Karpas-422 (cell line): ENCODE results near the gene CDC45. TPM values are rescaled to one million over a fixed set of nuclear protein-coding genes. Genes with fewer than 3 reads are reported as not detected.

Experiments
- DNase-seq: peaks from one replicate; pipeline ENCODE4 v3.0.0-alpha.2; 2015
- H2AFZ ChIP-seq: fragments of 200-600 bp; sonication (generic); 2 replicates; pipeline ENCODE4 v1.6.1; 2014; ENCODE audit warnings: antibody characterized with exemption, low read length, mixed read lengths
- H3K27ac ChIP-seq: fragments of 200-600 bp; sonication (generic); 2 replicates; pipeline ENCODE4 v1.5.1; 2014; ENCODE audit warnings: mild to moderate bottlenecking, low read length, moderate library complexity
- H3K27me3 ChIP-seq: fragments of 200-600 bp; sonication (generic); 2 replicates; pipeline ENCODE4 v1.6.1; 2014; ENCODE audit warnings: low read length, mixed read lengths
- H3K36me3 ChIP-seq: fragments of 200-600 bp; sonication (generic); 2 replicates; pipeline ENCODE4 v1.6.1; 2014; ENCODE audit warnings: low read length, mixed read lengths; ENCODE audit not compliant: insufficient read depth
- H3K4me1 ChIP-seq: fragments of 200-600 bp; sonication (generic); 2 replicates; pipeline ENCODE4 v1.6.1; 2014; ENCODE audit warnings: mild to moderate bottlenecking, low read length, mixed read lengths
- H3K4me2 ChIP-seq: fragments of 200-600 bp; sonication (generic); 2 replicates; pipeline ENCODE4 v1.6.1; 2014; ENCODE audit warnings: low read length, low read depth, mild to moderate bottlenecking; ENCODE audit not compliant: poor library complexity, severe bottlenecking
- H3K4me3 ChIP-seq: fragments of 200-600 bp; sonication (generic); 2 replicates; pipeline ENCODE4 v1.5.1; 2014; ENCODE audit warnings: mild to moderate bottlenecking, antibody characterized with exemption, low read length, mixed read lengths
- H3K79me2 ChIP-seq: fragments of 200-600 bp; sonication (generic); 2 replicates; pipeline ENCODE4 v1.6.1; 2014; ENCODE audit warnings: mild to moderate bottlenecking, low read length, mixed read lengths
- H3K9ac ChIP-seq: fragments of 200-600 bp; sonication (generic); 2 replicates; pipeline ENCODE4 v1.6.0; 2014; ENCODE audit warnings: low read length
- H3K9me2 ChIP-seq: fragments of 200-600 bp; sonication (generic), shearing (Covaris generic); replicated peaks from 2 replicates; pipeline ENCODE4 v1.6.0; 2014; ENCODE audit warnings: mild to moderate bottlenecking, low read length, moderate library complexity; ENCODE audit not compliant: insufficient read depth
- H3K9me3 ChIP-seq: fragments of 300-700, 200-600 bp; sonication (generic); 2 replicates; pipeline ENCODE4 v1.6.1; 2014; ENCODE audit warnings: low read length, mixed read lengths
- H4K20me1 ChIP-seq: fragments of 200-600 bp; sonication (generic); 2 replicates; pipeline ENCODE4 v1.6.1; 2014; ENCODE audit warnings: mild to moderate bottlenecking, antibody characterized with exemption, low read length, low read depth; ENCODE audit not compliant: insufficient read depth
- total RNA-seq: library from RNA; depleted of rRNA; stranded (reverse); fragments of >200 nt; shearing (Covaris generic); gene quantifications from 2 replicates; pipeline ENCODE4 v1.2.3, GENCODE V29; 2014; ENCODE audit warnings: low replicate concordance

Gene CDC45
- total RNA-seq, 1 experiment from 2014 or later = 28.1 TPM

GRCh38 chr22:19556963-19557545 is 77.3 kb downstream of the CDC45 start:
- H3K9ac ChIP-seq = no peak overlapping the region
- H3K27me3 ChIP-seq = no peaks in the 10 kb centered on the region
- peaks cover 5% of the 10 kb centered on the region; the same call in 1 of the 2 replicates for H3K9me3 ChIP-seq
- H3K4me3 ChIP-seq = no peak overlapping the region
- no peaks in the 10 kb centered on the region for H3K36me3 ChIP-seq
- H3K27ac ChIP-seq = no peak overlapping the region
- H3K4me2 ChIP-seq = no peak overlapping the region
- DNase-seq = no peak
- H3K4me1 ChIP-seq = no peaks in the 10 kb centered on the region
- H3K9me2 ChIP-seq = no peaks in the 10 kb centered on the region
- no peaks in the 10 kb centered on the region for H4K20me1 ChIP-seq
- H2AFZ ChIP-seq = no peak overlapping the region
- no peaks in the 10 kb centered on the region for H3K79me2 ChIP-seq

GRCh38 chr22:19559324-19559811 is 79.6 kb downstream of the CDC45 start:
- Histone ChIP-seq H3K4me3 (no peak overlapping the region), H3K79me2 (no peaks in the 10 kb centered on the region), H2AFZ (no peak overlapping the region), H3K9me2 (no peaks in the 10 kb centered on the region), H3K4me2 (no peak overlapping the region), H3K4me1 (no peaks in the 10 kb centered on the region), H3K9me3 (no peaks in the 10 kb centered on the region), H4K20me1 (no peaks in the 10 kb centered on the region), H3K9ac (no peak overlapping the region), H3K27ac (no peak overlapping the region), H3K36me3 (no peaks in the 10 kb centered on the region), H3K27me3 (no peaks in the 10 kb centered on the region)
- peak; percentile 46 for DNase-seq

GRCh38 chr22:19559956-19560355 is 80.2 kb downstream of the CDC45 start:
- no peaks in the 10 kb centered on the region for H3K79me2 ChIP-seq
- H3K9ac ChIP-seq = no peak overlapping the region
- DNase-seq = no peak
- no peak overlapping the region for H3K4me2 ChIP-seq
- H3K4me3 ChIP-seq = no peak overlapping the region
- H3K4me1 ChIP-seq = no peaks in the 10 kb centered on the region
- H3K9me3 ChIP-seq = no peaks in the 10 kb centered on the region
- no peak overlapping the region for H2AFZ ChIP-seq
- no peaks in the 10 kb centered on the region for H3K36me3 ChIP-seq
- no peaks in the 10 kb centered on the region for H4K20me1 ChIP-seq
- no peaks in the 10 kb centered on the region for H3K9me2 ChIP-seq
- no peak overlapping the region for H3K27ac ChIP-seq
- H3K27me3 ChIP-seq = no peaks in the 10 kb centered on the region

GRCh38 chr22:19565382-19566278 is 85.9 kb downstream of the CDC45 start:
- Histone ChIP-seq H3K9ac (no peak overlapping the region), H3K27ac (no peak overlapping the region), H3K27me3 (no peaks in the 10 kb centered on the region), H3K4me1 (no peaks in the 10 kb centered on the region), H3K9me2 (no peaks in the 10 kb centered on the region), H3K79me2 (no peaks in the 10 kb centered on the region), H3K9me3 (no peaks in the 10 kb centered on the region), H3K36me3 (no peaks in the 10 kb centered on the region), H3K4me3 (no peak overlapping the region), H2AFZ (no peak overlapping the region), H3K4me2 (no peak overlapping the region), H4K20me1 (no peaks in the 10 kb centered on the region)
- no peak for DNase-seq

DNA sequence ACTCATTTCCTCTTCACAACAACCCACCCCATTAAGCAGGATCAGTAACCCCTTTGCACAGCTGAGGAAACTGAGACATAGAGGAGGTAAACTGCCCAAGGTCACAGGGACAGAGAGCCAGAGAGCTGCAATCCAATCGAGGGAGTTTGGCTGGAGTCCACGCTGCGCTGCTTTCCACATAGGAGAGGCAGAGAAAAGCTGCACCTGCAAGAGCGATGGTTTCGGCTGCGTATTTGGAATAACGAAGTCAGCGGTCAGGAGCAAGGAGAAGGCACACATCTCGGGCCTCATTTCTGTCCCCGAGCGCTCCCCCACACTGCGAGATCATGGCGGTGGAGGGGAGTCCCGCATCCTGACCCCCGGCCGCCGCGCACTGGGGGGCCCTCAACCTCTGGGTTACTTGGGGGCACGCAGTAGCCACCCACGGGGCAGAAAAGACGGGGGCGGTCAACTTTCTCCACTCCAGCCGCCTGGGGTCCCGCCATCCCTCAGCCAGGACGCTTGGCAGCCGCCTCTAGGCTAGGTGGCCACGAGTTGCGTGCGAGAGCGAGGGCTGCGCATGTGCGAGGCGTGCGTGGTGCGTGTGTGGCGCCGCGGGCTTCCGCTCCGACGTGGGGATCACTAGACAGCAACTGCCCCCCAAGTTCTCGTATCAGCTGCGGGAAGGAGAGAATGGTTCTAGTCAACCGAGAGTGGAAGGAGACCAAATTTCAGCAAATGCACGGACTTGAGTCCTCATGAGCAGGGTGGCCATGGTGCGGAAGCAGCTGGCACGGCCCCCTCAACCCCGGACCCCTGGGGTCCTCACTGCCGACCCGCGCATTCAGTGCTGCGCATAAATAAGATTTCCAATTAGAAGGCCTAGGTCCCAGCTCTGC is 86.8 kb downstream of the CDC45 start:
- DNase-seq = no peak
- Histone ChIP-seq H2AFZ (no peak overlapping the region), H3K79me2 (no peaks in the 10 kb centered on the region), H3K36me3 (no peaks in the 10 kb centered on the region), H3K4me1 (no peaks in the 10 kb centered on the region), H3K9ac (no peak overlapping the region), H3K9me2 (no peaks in the 10 kb centered on the region), H3K4me3 (no peak overlapping the region), H3K4me2 (no peak overlapping the region), H3K27ac (no peak overlapping the region), H3K9me3 (no peaks in the 10 kb centered on the region), H4K20me1 (no peaks in the 10 kb centered on the region), H3K27me3 (no peaks in the 10 kb centered on the region)

GRCh38 chr22:19567157-19568009 is 87.7 kb downstream of the CDC45 start:
- no peak for DNase-seq
- H3K9me2 ChIP-seq = no peaks in the 10 kb centered on the region
- H4K20me1 ChIP-seq = no peaks in the 10 kb centered on the region
- no peaks in the 10 kb centered on the region for H3K27me3 ChIP-seq
- H3K4me1 ChIP-seq = no peaks in the 10 kb centered on the region
- H3K36me3 ChIP-seq = no peaks in the 10 kb centered on the region
- no peak overlapping the region for H3K9ac ChIP-seq
- H3K79me2 ChIP-seq = no peaks in the 10 kb centered on the region
- no peak overlapping the region for H3K4me2 ChIP-seq
- H3K4me3 ChIP-seq = no peak overlapping the region
- H3K9me3 ChIP-seq = no peaks in the 10 kb centered on the region
- no peak overlapping the region for H3K27ac ChIP-seq
- no peak overlapping the region for H2AFZ ChIP-seq

DNA sequence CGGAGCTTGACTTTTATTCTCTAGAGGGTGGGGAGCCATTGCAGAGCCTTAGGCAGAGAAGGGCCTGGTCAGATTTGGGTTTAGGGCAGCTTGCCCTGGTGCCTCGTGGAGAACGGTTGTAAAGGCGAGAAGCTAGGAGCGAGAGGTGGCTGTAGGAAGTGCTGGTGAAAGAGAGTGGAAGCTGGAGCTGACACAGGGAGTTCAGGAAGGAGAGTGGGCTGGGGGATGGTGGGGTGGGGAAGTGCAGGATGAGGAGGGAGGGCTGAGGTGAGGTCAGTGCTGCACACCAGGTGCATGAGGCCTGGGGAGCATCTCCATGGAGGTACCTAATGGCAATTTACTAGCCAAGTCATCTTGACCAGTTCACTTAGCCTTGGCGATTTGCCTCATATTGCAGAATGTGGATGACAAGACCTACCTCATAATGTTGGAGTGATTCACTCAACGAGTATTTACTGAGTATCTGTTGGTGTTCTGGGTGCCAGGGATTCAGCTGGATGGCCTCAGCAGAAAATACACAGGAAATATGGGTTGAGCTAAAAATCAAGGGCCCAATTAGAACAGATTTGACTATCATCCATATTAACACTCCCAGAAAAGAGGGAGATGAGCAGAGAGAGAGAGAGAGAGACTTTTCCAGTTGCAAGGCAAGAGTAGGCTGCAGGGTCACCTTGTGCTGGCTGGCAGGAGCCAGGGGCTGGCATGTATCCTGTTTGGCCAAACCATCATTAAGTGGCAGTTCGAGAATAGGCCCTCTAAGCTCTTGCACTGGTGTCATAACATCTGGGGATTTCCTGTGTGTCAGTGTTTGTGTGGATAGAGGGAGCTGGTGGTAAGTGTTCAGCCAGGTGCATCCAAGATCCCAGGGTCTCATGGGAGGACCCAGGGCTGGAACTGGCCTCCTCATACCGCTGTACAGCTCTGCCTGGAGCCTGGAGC is 88.9 kb downstream of the CDC45 start:
- Histone ChIP-seq H3K36me3 (no peaks in the 10 kb centered on the region), H3K9ac (no peak overlapping the region), H3K79me2 (no peaks in the 10 kb centered on the region), H2AFZ (no peak overlapping the region), H3K4me1 (no peaks in the 10 kb centered on the region), H3K9me3 (no peaks in the 10 kb centered on the region), H4K20me1 (no peaks in the 10 kb centered on the region), H3K9me2 (no peaks in the 10 kb centered on the region), H3K27ac (no peak overlapping the region), H3K27me3 (no peaks in the 10 kb centered on the region), H3K4me2 (no peak overlapping the region), H3K4me3 (no peak overlapping the region)
- DNase-seq = no peak
